GM12878 (cell line): Measurements from ENCODE around the gene PCDHGA1.

Experiments used
- BCL11A ChIP-seq: IDR thresholded peaks from 2 replicates; pipeline ENCODE4 v1.6.1; 2011; ENCODE audit warnings: low read depth, low read length
- CBX3 ChIP-seq: fragments of 200-600 bp; sonication (generic); IDR thresholded peaks from 2 replicates; pipeline ENCODE4 v1.6.1; 2016; ENCODE audit warnings: low read depth, borderline replicate concordance
- CEBPB ChIP-seq, 2 experiments: fragments of 150-350 bp in 1 of 2; IDR thresholded peaks; 2 replicates each; pipeline ENCODE4 v1.6.1; 2012 to 2014; ENCODE audit warnings: low read depth in 2 of 2, low read length in 2 of 2, borderline replicate concordance in 1 of 2, inconsistent platforms in 1 of 2
- EZH2 ChIP-seq: IDR thresholded peaks from 2 replicates; pipeline ENCODE4 v1.6.1; 2012; ENCODE audit warnings: low read depth, mild to moderate bottlenecking, control low read depth, inconsistent platforms, low read length, borderline replicate concordance; ENCODE audit not compliant: control insufficient read depth
- HDAC6 ChIP-seq: fragments of 200-600 bp; sonication (generic); IDR thresholded peaks from one replicate; pipeline ENCODE4 v1.8.0; 2017; ENCODE audit warnings: antibody characterized with exemption; ENCODE audit not compliant: unreplicated experiment
- MYC ChIP-seq: IDR thresholded peaks from 2 replicates; pipeline ENCODE4 v1.6.1; 2011; ENCODE audit warnings: mild to moderate bottlenecking, low read length, moderate library complexity, inconsistent platforms; ENCODE audit not compliant: insufficient read depth, insufficient replicate concordance, insufficient read length, severe bottlenecking
- NFYB ChIP-seq: IDR thresholded peaks from 2 replicates; pipeline ENCODE4 v1.6.1; 2011; ENCODE audit warnings: low read depth, mild to moderate bottlenecking, low read length, improper control_type of control experiment, moderate library complexity; ENCODE audit not compliant: insufficient read depth
- POLR2AphosphoS5 ChIP-seq: IDR thresholded peaks from 2 replicates; pipeline ENCODE4 v1.6.1; 2011; ENCODE audit warnings: mild to moderate bottlenecking, low read length, inconsistent platforms
- SP1 ChIP-seq: IDR thresholded peaks from one replicate; pipeline ENCODE4 v1.6.1; 2011; ENCODE audit warnings: low read depth, low read length
- TF ChIP-seq, protein P1 (sequence below), 3 experiments: IDR thresholded peaks in 2 of 3; conservative IDR thresholded peaks in 1 of 3; 2 replicates each; pipeline ENCODE4 v1.5.1; 2011; ENCODE audit warnings: low read depth in 3 of 3, low read length in 3 of 3, mild to moderate bottlenecking in 3 of 3, control low read depth in 2 of 3, moderate library complexity in 2 of 3, inconsistent platforms in 1 of 3, mixed read lengths in 1 of 3; ENCODE audit not compliant: control insufficient read depth in 2 of 3, insufficient read depth in 1 of 3; ENCODE audit errors: extremely low read depth in 1 of 3
- TF ChIP-seq, protein P2 (sequence below): fragments of 450-650 bp; IDR thresholded peaks from 2 replicates; pipeline ENCODE4 v1.6.1; 2017; ENCODE audit warnings: low read depth, mild to moderate bottlenecking, moderate library complexity
- TF ChIP-seq, protein P3 (sequence below): IDR thresholded peaks from 2 replicates; pipeline ENCODE4 v1.6.1; 2012; ENCODE audit warnings: improper control_type of control experiment, low read depth, low read length; ENCODE audit not compliant: insufficient replicate concordance

DNA sequence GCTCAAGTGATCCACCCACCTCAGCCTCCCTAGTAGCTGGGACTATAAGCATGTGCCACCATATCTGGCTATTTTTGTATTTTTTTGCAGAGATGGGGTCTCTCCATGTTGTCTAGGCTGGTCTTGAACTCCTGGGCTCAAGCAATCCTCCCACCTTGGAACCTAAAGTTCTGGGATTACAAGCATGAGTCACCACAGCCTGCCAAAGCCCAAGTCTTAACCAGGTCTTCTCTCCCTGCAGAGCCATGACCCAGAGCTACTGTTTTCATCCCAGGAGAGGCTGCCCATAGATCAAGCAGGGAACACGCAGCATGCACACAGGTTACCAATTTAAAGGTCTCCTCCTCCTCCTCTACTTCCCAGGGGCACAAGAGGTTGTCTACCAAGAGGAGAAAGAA is 188.3 kb downstream of the PCDHGA1 start:
- no peak for TF ChIP-seq CBX3
- TF ChIP-seq, protein P1, sequence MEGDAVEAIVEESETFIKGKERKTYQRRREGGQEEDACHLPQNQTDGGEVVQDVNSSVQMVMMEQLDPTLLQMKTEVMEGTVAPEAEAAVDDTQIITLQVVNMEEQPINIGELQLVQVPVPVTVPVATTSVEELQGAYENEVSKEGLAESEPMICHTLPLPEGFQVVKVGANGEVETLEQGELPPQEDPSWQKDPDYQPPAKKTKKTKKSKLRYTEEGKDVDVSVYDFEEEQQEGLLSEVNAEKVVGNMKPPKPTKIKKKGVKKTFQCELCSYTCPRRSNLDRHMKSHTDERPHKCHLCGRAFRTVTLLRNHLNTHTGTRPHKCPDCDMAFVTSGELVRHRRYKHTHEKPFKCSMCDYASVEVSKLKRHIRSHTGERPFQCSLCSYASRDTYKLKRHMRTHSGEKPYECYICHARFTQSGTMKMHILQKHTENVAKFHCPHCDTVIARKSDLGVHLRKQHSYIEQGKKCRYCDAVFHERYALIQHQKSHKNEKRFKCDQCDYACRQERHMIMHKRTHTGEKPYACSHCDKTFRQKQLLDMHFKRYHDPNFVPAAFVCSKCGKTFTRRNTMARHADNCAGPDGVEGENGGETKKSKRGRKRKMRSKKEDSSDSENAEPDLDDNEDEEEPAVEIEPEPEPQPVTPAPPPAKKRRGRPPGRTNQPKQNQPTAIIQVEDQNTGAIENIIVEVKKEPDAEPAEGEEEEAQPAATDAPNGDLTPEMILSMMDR (IDR thresholded peaks at IDR 0.05 in 2 of 3, conservative IDR thresholded peaks at IDR 0.05 in 1 of 3; ENCODE audit: control insufficient read depth in 2 of 3, extremely low read depth in 1 of 3, insufficient read depth in 1 of 3, low read depth in 3 of 3, low read length in 3 of 3), result no peak
- no peak for TF ChIP-seq HDAC6
- no peak for TF ChIP-seq SP1
- TF ChIP-seq, protein P2, sequence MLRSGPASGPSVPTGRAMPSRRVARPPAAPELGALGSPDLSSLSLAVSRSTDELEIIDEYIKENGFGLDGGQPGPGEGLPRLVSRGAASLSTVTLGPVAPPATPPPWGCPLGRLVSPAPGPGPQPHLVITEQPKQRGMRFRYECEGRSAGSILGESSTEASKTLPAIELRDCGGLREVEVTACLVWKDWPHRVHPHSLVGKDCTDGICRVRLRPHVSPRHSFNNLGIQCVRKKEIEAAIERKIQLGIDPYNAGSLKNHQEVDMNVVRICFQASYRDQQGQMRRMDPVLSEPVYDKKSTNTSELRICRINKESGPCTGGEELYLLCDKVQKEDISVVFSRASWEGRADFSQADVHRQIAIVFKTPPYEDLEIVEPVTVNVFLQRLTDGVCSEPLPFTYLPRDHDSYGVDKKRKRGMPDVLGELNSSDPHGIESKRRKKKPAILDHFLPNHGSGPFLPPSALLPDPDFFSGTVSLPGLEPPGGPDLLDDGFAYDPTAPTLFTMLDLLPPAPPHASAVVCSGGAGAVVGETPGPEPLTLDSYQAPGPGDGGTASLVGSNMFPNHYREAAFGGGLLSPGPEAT, result no peak
- no peak for TF ChIP-seq POLR2AphosphoS5
- no peak for TF ChIP-seq NFYB
- no peak for TF ChIP-seq EZH2
- TF ChIP-seq, protein P3, sequence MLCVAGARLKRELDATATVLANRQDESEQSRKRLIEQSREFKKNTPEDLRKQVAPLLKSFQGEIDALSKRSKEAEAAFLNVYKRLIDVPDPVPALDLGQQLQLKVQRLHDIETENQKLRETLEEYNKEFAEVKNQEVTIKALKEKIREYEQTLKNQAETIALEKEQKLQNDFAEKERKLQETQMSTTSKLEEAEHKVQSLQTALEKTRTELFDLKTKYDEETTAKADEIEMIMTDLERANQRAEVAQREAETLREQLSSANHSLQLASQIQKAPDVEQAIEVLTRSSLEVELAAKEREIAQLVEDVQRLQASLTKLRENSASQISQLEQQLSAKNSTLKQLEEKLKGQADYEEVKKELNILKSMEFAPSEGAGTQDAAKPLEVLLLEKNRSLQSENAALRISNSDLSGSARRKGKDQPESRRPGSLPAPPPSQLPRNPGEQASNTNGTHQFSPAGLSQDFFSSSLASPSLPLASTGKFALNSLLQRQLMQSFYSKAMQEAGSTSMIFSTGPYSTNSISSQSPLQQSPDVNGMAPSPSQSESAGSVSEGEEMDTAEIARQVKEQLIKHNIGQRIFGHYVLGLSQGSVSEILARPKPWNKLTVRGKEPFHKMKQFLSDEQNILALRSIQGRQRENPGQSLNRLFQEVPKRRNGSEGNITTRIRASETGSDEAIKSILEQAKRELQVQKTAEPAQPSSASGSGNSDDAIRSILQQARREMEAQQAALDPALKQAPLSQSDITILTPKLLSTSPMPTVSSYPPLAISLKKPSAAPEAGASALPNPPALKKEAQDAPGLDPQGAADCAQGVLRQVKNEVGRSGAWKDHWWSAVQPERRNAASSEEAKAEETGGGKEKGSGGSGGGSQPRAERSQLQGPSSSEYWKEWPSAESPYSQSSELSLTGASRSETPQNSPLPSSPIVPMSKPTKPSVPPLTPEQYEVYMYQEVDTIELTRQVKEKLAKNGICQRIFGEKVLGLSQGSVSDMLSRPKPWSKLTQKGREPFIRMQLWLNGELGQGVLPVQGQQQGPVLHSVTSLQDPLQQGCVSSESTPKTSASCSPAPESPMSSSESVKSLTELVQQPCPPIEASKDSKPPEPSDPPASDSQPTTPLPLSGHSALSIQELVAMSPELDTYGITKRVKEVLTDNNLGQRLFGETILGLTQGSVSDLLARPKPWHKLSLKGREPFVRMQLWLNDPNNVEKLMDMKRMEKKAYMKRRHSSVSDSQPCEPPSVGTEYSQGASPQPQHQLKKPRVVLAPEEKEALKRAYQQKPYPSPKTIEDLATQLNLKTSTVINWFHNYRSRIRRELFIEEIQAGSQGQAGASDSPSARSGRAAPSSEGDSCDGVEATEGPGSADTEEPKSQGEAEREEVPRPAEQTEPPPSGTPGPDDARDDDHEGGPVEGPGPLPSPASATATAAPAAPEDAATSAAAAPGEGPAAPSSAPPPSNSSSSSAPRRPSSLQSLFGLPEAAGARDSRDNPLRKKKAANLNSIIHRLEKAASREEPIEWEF, result no peak
- TF ChIP-seq CEBPB (IDR thresholded peaks at IDR 0.05; ENCODE audit: borderline replicate concordance in 1 of 2, low read depth in 2 of 2, low read length in 2 of 2), result no peak
- TF ChIP-seq MYC, result no peak
- no peak for TF ChIP-seq BCL11A
